ENCODE data around the gene TBL1X. TPM values are rescaled to one million over a fixed set of nuclear protein-coding genes. Genes with fewer than 3 reads are reported as not detected.

Gene TBL1X
- polyA plus RNA-seq, 3 donors, result 12.5 to 19.5 (median 13.8) TPM

DNA sequence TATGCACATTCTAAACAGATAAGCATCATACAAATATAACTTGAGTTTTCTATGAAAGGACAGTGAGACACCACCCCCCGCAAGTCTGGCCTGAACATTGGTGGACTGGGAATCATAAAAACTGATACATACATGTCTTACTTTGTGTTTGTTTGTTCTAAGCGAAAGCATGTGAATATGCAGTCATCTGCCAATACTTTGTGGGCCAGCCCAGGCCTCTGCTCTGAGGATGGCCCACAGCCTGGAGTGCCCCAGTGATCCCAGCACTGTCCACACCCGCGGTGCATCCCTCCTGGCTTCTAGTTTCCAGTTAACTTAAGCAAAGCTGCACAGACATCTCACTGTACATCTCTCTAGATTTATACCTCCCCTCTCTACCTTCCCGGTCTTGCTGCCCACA lies 154.3 kb downstream of the TBL1X start:
- H3K4me2 ChIP-seq (replicated peaks; ENCODE audit: extremely low read depth, low read length, poor library complexity, severe bottlenecking), result no peak overlapping the region
- H3K27ac ChIP-seq (ENCODE audit: low read depth in 1 of 2, low read length in 2 of 2), result no peak overlapping the region
- no peak overlapping the region for H2AFZ ChIP-seq (ENCODE audit: insufficient read depth, low read depth, low read length, poor library complexity, severe bottlenecking)
- no peak overlapping the region for H3K9ac ChIP-seq (ENCODE audit: insufficient read depth, low read length, poor library complexity, severe bottlenecking)
- no peaks in the 10 kb centered on the region for H3K4me1 ChIP-seq (ENCODE audit: control insufficient read depth in 1 of 2, insufficient read depth in 2 of 2, low read length in 2 of 2)
- no peak overlapping the region for H3K27ac Mint-ChIP-seq
- H3K9me3 Mint-ChIP-seq, result peaks cover 0 to 2% (median 0%) of the 10 kb centered on the region in 7 donors
- H3K36me3 Mint-ChIP-seq, result peaks cover 7% of the 10 kb centered on the region in 2 donors
- DNase-seq, result no peak
- no peaks in the 10 kb centered on the region for H3K36me3 ChIP-seq (replicated peaks in 1 of 2; ENCODE audit: control insufficient read depth in 1 of 2, insufficient read depth in 2 of 2, low read length in 2 of 2)
- TF ChIP-seq, protein P1, sequence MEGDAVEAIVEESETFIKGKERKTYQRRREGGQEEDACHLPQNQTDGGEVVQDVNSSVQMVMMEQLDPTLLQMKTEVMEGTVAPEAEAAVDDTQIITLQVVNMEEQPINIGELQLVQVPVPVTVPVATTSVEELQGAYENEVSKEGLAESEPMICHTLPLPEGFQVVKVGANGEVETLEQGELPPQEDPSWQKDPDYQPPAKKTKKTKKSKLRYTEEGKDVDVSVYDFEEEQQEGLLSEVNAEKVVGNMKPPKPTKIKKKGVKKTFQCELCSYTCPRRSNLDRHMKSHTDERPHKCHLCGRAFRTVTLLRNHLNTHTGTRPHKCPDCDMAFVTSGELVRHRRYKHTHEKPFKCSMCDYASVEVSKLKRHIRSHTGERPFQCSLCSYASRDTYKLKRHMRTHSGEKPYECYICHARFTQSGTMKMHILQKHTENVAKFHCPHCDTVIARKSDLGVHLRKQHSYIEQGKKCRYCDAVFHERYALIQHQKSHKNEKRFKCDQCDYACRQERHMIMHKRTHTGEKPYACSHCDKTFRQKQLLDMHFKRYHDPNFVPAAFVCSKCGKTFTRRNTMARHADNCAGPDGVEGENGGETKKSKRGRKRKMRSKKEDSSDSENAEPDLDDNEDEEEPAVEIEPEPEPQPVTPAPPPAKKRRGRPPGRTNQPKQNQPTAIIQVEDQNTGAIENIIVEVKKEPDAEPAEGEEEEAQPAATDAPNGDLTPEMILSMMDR (IDR thresholded peaks at IDR 0.05), result no peak
- intact Hi-C loops (cut with micrococcal nuclease), result no loop called here
- peaks cover 0 to 20% (median 0%) of the 10 kb centered on the region in 3 donors for H3K27me3 Mint-ChIP-seq (ENCODE audit: low read depth in 3 of 3)
- WGBS (ENCODE audit: insufficient coverage), result 100% methylated on average over 2 of the region's 5 CpGs
- H3K4me3 Mint-ChIP-seq, result no peak overlapping the region
- peaks cover 0 to 5% of the 10 kb centered on the region in 2 donors for H3K27me3 ChIP-seq (ENCODE audit: control insufficient read depth in 2 of 2, insufficient read depth in 2 of 2, low read length in 2 of 2)
- H3K9me3 ChIP-seq (replicated peaks in 1 of 2; ENCODE audit: control insufficient read depth in 1 of 2, insufficient read depth in 1 of 2, low read length in 2 of 2), result no peaks in the 10 kb centered on the region
- H3K79me2 ChIP-seq (ENCODE audit: insufficient read depth, low read length), result no peaks in the 10 kb centered on the region
- no peak overlapping the region for H3K4me3 ChIP-seq (replicated peaks in 1 of 3; ENCODE audit: low read depth in 2 of 3, low read length in 3 of 3)
- peaks cover 89% of the 10 kb centered on the region for H4K20me1 ChIP-seq (ENCODE audit: insufficient read depth, low read length)
- H3K4me1 Mint-ChIP-seq, result no peaks in the 10 kb centered on the region

DNA sequence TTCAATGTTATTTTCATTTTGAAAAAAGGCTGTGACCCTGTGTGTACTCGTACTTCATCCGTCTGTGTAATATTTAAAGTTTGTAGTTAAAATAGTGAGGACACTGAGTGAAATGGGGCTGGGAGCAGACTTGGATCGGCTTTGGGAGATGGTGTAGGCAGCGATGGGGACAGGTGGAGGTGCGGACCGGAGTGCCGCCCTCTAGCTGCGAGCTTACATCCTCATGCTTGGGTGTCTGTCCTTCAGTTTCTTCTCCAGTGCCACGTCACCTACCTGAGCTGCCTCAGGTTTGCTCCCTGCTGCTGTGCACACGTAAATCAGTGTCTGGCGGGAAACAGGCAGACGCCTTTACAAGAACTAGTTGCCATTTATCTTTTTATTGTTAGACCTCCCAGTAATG lies 154.7 kb downstream of the TBL1X start:
- Histone ChIP-seq H3K9ac (ENCODE audit: insufficient read depth, low read length, poor library complexity, severe bottlenecking) (no peak overlapping the region), H3K4me1 (ENCODE audit: control insufficient read depth in 1 of 2, insufficient read depth in 2 of 2, low read length in 2 of 2) (no peaks in the 10 kb centered on the region), H3K27ac (ENCODE audit: low read depth in 1 of 2, low read length in 2 of 2) (no peak overlapping the region), H3K36me3 (replicated peaks in 1 of 2; ENCODE audit: control insufficient read depth in 1 of 2, insufficient read depth in 2 of 2, low read length in 2 of 2) (no peaks in the 10 kb centered on the region), H3K9me3 (replicated peaks in 1 of 2; ENCODE audit: control insufficient read depth in 1 of 2, insufficient read depth in 1 of 2, low read length in 2 of 2) (no peaks in the 10 kb centered on the region), H3K4me2 (replicated peaks; ENCODE audit: extremely low read depth, low read length, poor library complexity, severe bottlenecking) (no peak overlapping the region), H2AFZ (ENCODE audit: insufficient read depth, low read depth, low read length, poor library complexity, severe bottlenecking) (no peak overlapping the region), H3K27me3 (ENCODE audit: control insufficient read depth in 2 of 2, insufficient read depth in 2 of 2, low read length in 2 of 2) (peaks cover 0 to 5% of the 10 kb centered on the region in 2 donors), H3K4me3 (replicated peaks in 1 of 3; ENCODE audit: low read depth in 2 of 3, low read length in 3 of 3) (no peak overlapping the region), H3K79me2 (ENCODE audit: insufficient read depth, low read length) (no peaks in the 10 kb centered on the region), H4K20me1 (ENCODE audit: insufficient read depth, low read length) (peaks cover 88% of the 10 kb centered on the region)
- Mint-ChIP-seq H3K4me3 (no peak overlapping the region), H3K27ac (no peak overlapping the region), H3K27me3 (ENCODE audit: low read depth in 3 of 3) (peaks cover 0 to 20% (median 0%) of the 10 kb centered on the region in 3 donors), H3K36me3 (peaks cover 7% of the 10 kb centered on the region in 2 donors), H3K9me3 (peaks cover 0 to 2% (median 0%) of the 10 kb centered on the region in 7 donors), H3K4me1 (no peaks in the 10 kb centered on the region)
- DNase-seq, result no peak
- TF ChIP-seq, protein P1 (IDR thresholded peaks at IDR 0.05), result no peak
- intact Hi-C loops (cut with micrococcal nuclease), result no loop called here
- whole genome bisulfite sequencing (ENCODE audit: insufficient coverage), result 97% methylated on average over 7 of the region's 12 CpGs
